Caki2 (cell line): ENCODE data around the gene CUEDC1. TPM values are rescaled to one million over a fixed set of nuclear protein-coding genes. Genes with fewer than 3 reads are reported as not detected.
A peak's percentile ranks its signal among the peaks of the same experiment; 100 is the strongest.
"Not testable (repeated sequence)": the region's sequence is repeated elsewhere in the genome, so short reads cannot be mapped to it uniquely, and the experiment has no call there.

ENCODE experiments used
- DNase-seq: peaks from one replicate; pipeline ENCODE4 v3.0.0-alpha.2; 2015; ENCODE audit warnings: low read depth
- in situ Hi-C: cut with HindIII; loops from 2 replicates; pipeline ENCODE4 v1.10.0; 2016; ENCODE audit warnings: low sequenced_read_pairs, low pct_unique_long_range_greater_than_20kb, mixed read lengths
- total RNA-seq: library from RNA; depleted of rRNA; stranded (reverse); fragments of >200 nt; shearing (Covaris generic); gene quantifications from 2 replicates; pipeline ENCODE4 v1.2.3, GENCODE V29; 2014; ENCODE audit warnings: low replicate concordance

CUEDC1 gene
- total RNA-seq, 1 experiment from 2014 or later, result 24.8 TPM

- in situ Hi-C loops, result no loop called here
- DNase-seq, result peak; percentile 70
Observed at GRCh38 chr17:57861000-57861789, 94.0 kb downstream of the CUEDC1 start.

DNA sequence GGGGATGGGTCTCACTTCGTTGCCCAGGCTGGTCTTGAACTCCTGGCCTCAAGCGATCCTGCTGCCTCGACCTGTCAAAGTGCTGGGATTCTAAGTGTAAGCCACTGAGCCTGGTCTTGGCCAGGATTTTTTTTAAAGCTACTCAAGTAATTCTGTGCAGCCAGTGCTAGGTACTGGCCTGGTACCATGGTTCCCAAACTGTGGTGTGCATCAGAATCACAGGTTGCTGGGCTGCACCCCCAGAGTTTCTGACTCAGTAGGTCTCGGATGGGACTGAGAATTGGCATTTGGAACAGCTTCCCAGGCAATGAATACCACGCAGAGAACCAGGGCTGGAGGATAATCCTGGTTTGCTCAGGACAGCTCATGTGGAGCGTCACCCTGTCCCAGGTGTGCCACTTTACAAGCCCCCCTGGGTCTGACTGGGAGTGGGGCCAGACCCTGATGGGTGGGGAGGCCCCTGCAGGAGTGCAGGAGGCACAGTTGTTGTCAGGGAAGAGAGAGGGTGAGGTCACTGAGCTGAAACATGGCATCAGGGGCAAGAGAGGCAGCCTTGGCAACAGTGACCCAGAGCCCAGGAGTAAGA lies 94.7 kb downstream of the CUEDC1 start:
- no peak for DNase-seq
- in situ Hi-C loops, result no loop called here

DNA sequence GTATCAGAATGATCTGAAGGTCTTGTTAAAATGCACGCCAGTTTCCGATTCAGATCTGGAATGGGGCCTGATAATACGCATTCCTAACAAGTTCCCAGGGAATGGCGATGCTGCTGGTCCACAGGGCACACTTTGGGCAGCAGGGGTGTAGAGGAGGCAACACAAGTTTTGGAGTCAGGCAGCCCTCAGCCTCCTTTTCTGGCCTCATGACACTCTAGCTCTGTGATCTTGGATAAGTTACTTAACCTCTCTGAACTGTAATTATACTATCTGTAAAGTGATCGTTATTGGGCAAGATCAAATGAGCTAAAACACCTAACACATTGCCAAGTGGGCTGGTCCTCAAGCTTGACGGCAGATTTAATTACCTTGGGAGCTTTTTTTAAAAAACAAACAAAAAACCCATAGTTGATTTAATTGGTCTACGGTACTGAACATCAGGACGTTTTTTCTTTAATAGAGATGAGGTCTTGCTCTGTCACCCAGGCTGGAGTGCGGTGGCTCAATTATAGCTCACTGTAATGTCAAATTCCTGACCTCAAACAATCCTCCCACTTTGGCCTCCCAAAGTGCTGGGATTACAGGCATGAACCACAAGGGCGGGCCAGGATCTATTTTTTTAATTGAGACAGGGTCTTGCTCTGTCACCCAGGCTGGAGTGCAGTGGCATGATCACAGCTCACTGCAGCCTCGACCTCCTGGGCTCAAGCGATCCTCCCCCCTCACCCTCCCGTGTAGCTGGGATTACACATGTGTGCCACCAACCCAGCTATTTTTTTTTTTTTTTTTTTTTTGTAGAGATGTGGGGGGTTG lies 95.4 kb downstream of the CUEDC1 start:
- in situ Hi-C loops, result loop anchor here (5.0 to 10.0 kb wide), 2 partner anchors 67 to 135 kb away; no protein-coding TSS in a partner anchor
- no peak for DNase-seq

GRCh38 chr17:57858838-57859237 lies 96.4 kb downstream of the CUEDC1 start:
- in situ Hi-C loops, result loop anchor here (5.0 to 10.0 kb wide), 2 partner anchors 68 to 136 kb away; no protein-coding TSS in a partner anchor
- no peak for DNase-seq

- in situ Hi-C loops, result loop anchor here (5.0 to 10.0 kb wide), 2 partner anchors 70 to 138 kb away; no protein-coding TSS in a partner anchor
- no peak for DNase-seq
Observed at GRCh38 chr17:57856792-57857620, 98.2 kb downstream of the CUEDC1 start.

GRCh38 chr17:57855391-57856035 lies 99.7 kb downstream of the CUEDC1 start:
- in situ Hi-C loops, result loop anchor here (5.0 to 10.0 kb wide), 2 partner anchors 72 to 139 kb away; no protein-coding TSS in a partner anchor

DNA sequence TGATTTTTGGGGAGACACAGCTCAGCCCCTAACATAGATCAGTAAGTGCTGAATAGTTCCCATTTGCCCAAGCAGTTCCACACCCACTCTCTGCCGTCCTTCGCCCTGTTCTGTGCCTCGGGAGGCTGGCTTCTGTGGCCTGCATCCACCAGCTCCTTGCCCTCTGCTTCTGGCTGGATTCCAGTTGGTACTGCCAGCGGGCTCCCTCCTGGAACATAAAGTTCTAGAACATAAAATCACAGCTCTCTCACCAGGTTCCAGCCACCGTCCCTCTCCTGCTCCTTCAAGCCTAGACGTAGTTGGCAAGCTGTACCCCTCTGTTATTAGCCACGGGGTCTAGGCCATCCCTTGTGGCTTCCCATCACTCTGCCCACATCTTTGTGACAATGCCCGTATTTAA lies 101.5 kb downstream of the CUEDC1 start:
- DNase-seq, result no peak
- in situ Hi-C loops, result loop anchor here (10.0 kb wide), 1 partner anchor 141 kb away; no protein-coding TSS in a partner anchor

More at GRCh38 chr17:57855391-57856035, 99.7 kb downstream of the CUEDC1 start:
- no peak for DNase-seq

DNA sequence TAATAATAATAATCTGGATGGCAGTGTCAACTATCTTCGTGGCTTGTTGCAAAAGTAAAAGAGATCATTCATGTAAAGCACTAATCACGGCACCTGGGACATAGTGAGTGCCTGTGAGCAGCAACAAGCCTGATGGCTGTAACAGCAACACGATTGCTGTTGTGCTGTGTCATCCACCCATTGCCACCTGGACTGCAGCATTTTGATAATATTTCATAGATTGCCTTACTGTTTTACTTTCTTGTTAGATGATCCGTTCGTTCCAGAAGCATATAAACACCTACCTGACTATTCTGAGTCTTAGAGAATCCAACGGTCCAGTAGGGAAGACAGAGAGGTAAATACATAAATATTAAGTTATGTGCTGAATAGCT lies 102.3 kb downstream of the CUEDC1 start:
- no peak for DNase-seq
- in situ Hi-C loops, result loop anchor here (10.0 kb wide), 1 partner anchor 142 kb away; no protein-coding TSS in a partner anchor

DNA sequence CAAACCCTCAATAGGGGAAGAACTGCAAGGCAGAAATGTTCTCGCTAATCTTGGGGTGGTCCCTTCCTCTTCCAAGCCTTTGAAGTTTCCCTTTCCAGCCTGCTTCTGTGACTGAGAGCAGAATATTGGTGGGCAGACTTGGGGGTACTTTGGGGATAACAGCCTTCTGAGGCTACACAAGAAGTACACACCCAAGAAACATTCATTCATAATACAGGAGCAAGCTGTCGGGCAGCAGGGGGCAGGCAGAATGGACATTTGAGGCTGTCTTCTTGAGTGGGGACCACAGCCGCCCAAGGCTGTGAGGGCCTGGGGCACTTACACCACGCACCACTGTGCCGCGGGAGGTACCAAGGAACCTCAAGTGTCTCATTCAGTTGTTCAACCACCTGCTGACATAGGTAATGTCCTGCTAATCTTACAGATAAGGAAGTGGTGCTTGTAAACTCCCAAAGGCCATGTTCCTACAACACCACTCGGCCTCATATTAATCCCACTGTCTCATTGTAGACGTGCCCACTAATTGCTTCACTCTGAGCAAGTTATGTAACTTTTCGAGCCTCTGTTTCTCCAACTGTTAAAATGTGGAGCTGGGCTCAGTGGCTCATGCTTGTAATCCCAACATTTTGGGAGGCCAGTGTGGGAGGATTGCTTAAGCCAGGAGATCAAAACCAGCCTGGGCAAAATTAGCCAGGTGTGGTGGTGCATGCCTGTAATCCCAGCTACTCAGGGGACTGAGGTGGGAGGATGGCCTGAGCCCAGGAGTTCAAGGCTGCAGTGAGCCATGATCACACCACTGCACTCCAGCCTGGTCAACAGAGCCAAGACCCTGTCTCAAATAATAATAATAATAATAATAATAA lies 102.9 kb downstream of the CUEDC1 start:
- no peak for DNase-seq
- in situ Hi-C loops, result loop anchor here (10.0 kb wide), 1 partner anchor 142 kb away; no protein-coding TSS in a partner anchor

DNA sequence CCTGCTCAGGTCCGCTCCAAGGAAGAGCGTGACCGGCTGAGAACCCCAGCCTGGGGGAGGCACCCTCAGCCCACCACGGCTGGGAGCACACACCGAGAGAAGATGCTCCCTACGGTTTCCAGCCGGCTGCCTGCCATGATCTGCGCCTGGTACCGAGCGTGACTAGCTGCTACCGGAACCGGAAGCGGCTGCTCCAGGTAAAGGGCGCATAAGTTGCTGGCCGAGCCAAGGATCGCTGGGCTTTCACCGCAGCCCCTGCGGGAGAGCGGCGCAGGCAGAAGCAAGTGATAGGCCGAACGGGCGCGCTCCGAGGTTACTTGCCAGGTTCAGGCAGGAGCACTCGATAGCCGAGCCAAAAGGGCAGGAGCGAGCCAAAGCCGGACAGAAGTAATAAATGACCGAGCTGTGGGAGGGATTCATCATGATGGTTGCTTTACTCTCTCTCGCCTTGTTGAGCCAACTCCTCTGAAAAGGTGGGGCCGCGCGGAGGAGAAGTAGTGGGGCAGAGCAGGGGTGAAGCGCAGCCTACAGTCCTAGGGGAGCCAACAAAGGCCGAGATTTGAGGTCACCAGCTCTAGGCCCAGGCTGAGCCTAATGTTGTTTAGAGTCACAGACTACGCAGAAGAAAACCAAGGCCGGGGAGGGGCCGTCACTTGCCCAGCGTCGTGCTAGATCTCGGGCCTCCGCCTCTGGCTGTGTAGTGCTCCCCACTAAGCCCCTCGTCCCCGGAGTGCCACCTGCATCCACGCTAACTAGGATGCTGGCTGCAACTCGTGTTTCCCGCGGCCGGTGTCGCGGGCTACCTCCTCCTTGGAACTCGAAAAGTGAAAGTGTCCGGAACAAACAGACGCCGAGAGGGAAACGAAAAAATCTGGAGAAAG lies 105.1 kb downstream of the CUEDC1 start, which contains the start of gene MRPS23:
TSS of gene MRPS23 (minus strand) at position 171 of the 881 bp plus-strand sequence. CDS start at position 137, 34 bp downstream.
- peak; percentile 97 for DNase-seq
- in situ Hi-C loops, result loop anchor here (10.0 kb wide), 1 partner anchor 145 kb away; no protein-coding TSS in a partner anchor

DNA sequence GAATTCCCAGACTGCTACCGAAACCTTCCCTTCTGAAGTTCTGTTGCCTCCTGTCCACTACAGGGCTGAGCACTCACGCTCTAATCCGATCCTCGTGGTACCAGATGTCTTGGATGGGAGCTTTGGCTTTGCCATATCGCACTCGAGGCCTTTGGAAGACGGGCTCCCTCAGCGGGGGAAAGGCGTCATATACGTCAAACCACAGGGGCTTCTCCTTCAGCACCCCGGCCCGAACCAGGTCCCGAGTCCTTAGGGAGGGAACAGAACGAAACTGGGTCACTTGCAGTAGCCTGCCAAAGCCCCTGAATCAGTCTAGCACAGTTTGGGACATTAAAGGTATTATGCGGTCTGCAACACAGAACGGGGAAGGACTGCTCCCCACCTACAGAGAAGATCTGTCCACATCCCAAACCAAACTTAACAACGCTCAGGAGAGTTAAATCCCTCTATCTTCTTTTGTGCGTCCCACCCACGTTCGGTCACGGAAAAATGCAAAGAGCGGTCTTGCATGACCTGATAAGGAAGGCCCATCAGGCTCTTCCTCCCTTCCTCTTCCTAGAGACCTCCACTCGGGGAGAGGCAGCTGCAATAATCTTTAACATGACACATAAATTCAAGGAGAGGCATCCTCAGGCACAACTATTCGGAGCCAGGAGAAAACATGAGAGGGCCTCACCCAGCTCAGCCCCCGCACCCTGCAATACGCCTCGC lies 105.9 kb downstream of the CUEDC1 start:
- in situ Hi-C loops, result no loop called here
- DNase-seq, result no peak

- DNase-seq, in situ Hi-C loops: not testable (repeated sequence)
Observed at GRCh38 chr17:57846056-57846945, 108.9 kb downstream of the CUEDC1 start.

DNA sequence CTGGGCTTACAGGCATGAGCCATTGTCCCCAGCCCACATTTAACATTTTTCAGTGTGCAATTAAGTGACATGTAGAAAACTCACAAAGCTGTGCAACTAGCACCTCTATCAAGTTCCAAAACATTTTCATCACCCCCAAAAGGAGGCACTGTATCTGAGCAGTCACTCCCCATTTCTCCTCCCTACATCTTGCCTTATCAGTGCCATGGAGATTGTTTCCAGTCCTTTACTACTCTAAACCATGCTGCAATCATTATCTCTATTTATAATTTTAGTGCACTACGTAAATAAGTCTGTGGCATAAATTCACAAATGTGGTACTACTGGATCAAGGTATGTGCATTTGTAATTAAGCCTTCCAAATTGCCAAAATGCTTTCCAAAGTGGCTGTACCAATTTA lies 112.9 kb downstream of the CUEDC1 start:
- DNase-seq, result no peak
- in situ Hi-C loops, result no loop called here

GRCh38 chr17:57839571-57839923 lies 115.7 kb downstream of the CUEDC1 start:
- no peak for DNase-seq
- in situ Hi-C loops, result no loop called here
